KBM-7 (cell line): ENCODE measurements around the gene ZNF100.
A peak's percentile ranks its signal among the peaks of the same experiment; 100 is the strongest.
"Not testable (repeated sequence)": the region's sequence is repeated elsewhere in the genome, so short reads cannot be mapped to it uniquely, and the experiment has no call there.

Experiments used
- DNase-seq: peaks from one replicate; pipeline ENCODE4 v3.0.0-alpha.2; 2015
- in situ Hi-C: fragments of 300-500 bp; cut with MboI; formaldehyde crosslinking; loops from 2 replicates; pipeline ENCODE4 v1.14.3; 2020; ENCODE audit warnings: low sequenced_read_pairs, low pct_unique_long_range_greater_than_20kb, mixed read lengths

ZNF100 gene

GRCh38 chr19:21767065-21767800 is at the start of gene ZNF100:
ZNF100 (minus strand) TSS chr19:21767579; CDS start chr19:21767429, 150 bp downstream.
- in situ Hi-C loops = no loop called here
- DNase-seq = peak; percentile 95

GRCh38 chr19:21812448-21812847 is 45.1 kb upstream of the ZNF100 start:
- DNase-seq = no peak

GRCh38 chr19:21808400-21809000 is 41.1 kb upstream of the ZNF100 start:
- in situ Hi-C loops, DNase-seq: not testable (repeated sequence)

More at GRCh38 chr19:21812448-21812847, 45.1 kb upstream of the ZNF100 start:
- in situ Hi-C loops = no loop called here

- no peak for DNase-seq
- in situ Hi-C loops = no loop called here
Measured at GRCh38 chr19:21789466-21790085, 22.2 kb upstream of the ZNF100 start.

- DNase-seq = no peak
- in situ Hi-C loops = no loop called here
Measured at GRCh38 chr19:21786936-21787335, 19.6 kb upstream of the ZNF100 start.

GRCh38 chr19:21775792-21776191 is 8.4 kb upstream of the ZNF100 start:
- DNase-seq, in situ Hi-C loops: not testable (repeated sequence)

- in situ Hi-C loops, DNase-seq: not testable (repeated sequence)
Measured at GRCh38 chr19:21766705-21767064, 694 bp downstream of the ZNF100 start.

- in situ Hi-C loops = no loop called here
- no peak for DNase-seq
Measured at GRCh38 chr19:21765151-21765550, 2.2 kb downstream of the ZNF100 start.

- DNase-seq, in situ Hi-C loops: not testable (repeated sequence)
Measured at GRCh38 chr19:21761547-21761946, 5.8 kb downstream of the ZNF100 start.

- no peak for DNase-seq
- in situ Hi-C loops = no loop called here
Measured at GRCh38 chr19:21758296-21758695, 9.1 kb downstream of the ZNF100 start.

GRCh38 chr19:21755555-21755954 is 11.8 kb downstream of the ZNF100 start:
- DNase-seq, in situ Hi-C loops: not testable (repeated sequence)

- DNase-seq = no peak
- in situ Hi-C loops = no loop called here
Measured at GRCh38 chr19:21751384-21751783, 16.0 kb downstream of the ZNF100 start.

GRCh38 chr19:21750586-21751128 is 16.7 kb downstream of the ZNF100 start:
- DNase-seq = no peak
- in situ Hi-C loops = no loop called here

GRCh38 chr19:21749090-21749489 is 18.3 kb downstream of the ZNF100 start:
- DNase-seq = no peak
- in situ Hi-C loops = no loop called here

GRCh38 chr19:21748088-21748487 is 19.3 kb downstream of the ZNF100 start:
- DNase-seq = no peak
- in situ Hi-C loops = no loop called here

GRCh38 chr19:21740559-21740958 is 26.8 kb downstream of the ZNF100 start:
- in situ Hi-C loops = no loop called here

GRCh38 chr19:21726942-21727747 is 40.2 kb downstream of the ZNF100 start:
- in situ Hi-C loops, DNase-seq: not testable (repeated sequence)

More at GRCh38 chr19:21740559-21740958, 26.8 kb downstream of the ZNF100 start:
- DNase-seq = no peak

GRCh38 chr19:21713761-21714160 is 53.6 kb downstream of the ZNF100 start:
- no peak for DNase-seq
- in situ Hi-C loops = no loop called here

GRCh38 chr19:21709464-21709863 is 57.9 kb downstream of the ZNF100 start:
- no peak for DNase-seq

More at GRCh38 chr19:21709464-21709863, 57.9 kb downstream of the ZNF100 start:
- in situ Hi-C loops = no loop called here
